ENCODE measurements around the gene PHYHD1.
A peak's percentile ranks its signal among the peaks of the same experiment; 100 is the strongest.

The PHYHD1 gene

DNA sequence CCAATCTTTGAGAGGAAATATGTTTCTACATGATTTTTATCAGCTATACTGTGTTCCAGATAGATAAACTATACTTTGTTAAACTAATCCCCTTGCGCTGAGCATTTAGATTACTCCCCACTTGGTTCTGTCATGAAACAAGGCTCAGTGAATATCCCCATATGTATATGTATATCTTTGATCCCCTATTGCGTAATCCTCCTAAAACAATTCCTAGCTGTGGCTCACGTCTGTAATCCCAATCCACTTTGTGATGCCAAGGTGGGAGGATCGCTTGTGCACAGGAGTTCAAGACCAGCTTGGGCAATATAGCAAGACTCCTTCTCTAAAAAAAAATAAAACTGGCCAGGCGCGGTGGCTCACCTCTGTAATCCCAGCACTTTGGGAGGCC is 2.7 kb downstream of the PHYHD1 start:
- TF ChIP-seq, protein P1, sequence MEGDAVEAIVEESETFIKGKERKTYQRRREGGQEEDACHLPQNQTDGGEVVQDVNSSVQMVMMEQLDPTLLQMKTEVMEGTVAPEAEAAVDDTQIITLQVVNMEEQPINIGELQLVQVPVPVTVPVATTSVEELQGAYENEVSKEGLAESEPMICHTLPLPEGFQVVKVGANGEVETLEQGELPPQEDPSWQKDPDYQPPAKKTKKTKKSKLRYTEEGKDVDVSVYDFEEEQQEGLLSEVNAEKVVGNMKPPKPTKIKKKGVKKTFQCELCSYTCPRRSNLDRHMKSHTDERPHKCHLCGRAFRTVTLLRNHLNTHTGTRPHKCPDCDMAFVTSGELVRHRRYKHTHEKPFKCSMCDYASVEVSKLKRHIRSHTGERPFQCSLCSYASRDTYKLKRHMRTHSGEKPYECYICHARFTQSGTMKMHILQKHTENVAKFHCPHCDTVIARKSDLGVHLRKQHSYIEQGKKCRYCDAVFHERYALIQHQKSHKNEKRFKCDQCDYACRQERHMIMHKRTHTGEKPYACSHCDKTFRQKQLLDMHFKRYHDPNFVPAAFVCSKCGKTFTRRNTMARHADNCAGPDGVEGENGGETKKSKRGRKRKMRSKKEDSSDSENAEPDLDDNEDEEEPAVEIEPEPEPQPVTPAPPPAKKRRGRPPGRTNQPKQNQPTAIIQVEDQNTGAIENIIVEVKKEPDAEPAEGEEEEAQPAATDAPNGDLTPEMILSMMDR (IDR thresholded peaks at IDR 0.05; ENCODE audit: borderline replicate concordance, insufficient read depth, low read depth, low read length) = no peak

DNA sequence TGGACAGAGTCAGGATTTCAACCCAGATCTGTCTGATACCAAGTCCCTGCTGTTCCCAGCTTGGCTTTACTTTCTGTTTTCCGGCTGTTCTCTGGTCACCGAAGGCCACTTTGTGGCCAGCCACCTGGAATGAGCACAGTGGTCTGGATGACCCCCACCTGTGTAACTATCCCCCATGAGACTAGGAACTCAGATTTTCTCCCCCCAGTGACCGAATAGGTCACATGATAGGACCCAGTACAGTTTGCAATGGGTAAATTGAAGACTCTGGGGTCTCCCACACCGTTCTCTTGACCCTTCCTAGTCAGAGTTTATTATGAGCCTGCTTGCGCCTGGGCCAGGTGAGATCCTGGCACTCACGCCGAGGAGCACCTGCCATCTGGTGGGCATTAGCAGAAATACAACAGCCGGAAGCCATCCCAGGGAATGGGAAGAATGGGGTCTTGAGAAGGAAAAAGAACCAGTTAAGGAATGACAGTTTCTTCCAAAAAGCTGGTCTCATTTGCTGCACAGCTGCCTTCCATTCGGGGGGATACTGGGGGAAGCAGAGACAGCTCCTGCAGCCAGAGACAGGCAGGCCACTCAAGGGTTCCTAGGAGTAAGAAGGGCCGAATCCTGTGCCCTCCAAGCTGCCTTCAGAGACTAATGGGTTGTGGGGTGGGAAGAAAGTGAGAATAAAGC is 7.1 kb downstream of the PHYHD1 start:
- no peak overlapping the region for H3K4me3 ChIP-seq (ENCODE audit: low read depth, low read length)
- TF ChIP-seq, protein P1 (IDR thresholded peaks at IDR 0.05; ENCODE audit: borderline replicate concordance, insufficient read depth, low read depth, low read length) = peak; percentile 81

More for the DNA sequence above, 2.7 kb downstream of the PHYHD1 start:
- no peak overlapping the region for H3K4me3 ChIP-seq (ENCODE audit: low read depth, low read length)

DNA sequence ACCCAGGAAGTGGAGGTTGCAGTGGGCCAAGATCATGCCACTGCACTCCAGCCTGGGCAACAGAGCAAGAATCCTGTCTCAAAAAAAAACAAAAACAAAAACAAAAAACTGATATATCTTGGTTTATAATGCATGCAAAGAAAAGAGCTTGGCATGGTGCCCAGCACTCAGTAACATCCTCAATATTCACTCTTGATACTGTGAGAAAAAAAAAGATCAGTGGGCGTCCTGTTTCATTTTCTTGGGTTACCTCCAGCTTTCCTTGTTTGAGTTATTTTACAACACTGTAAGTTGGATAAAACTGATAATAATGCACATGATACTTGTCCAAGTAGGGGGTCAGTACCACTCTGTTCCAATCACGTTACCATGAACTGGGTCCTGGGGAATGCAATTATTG is 7.8 kb downstream of the PHYHD1 start:
- TF ChIP-seq, protein P1 (IDR thresholded peaks at IDR 0.05; ENCODE audit: borderline replicate concordance, insufficient read depth, low read depth, low read length) = no peak
- no peak overlapping the region for H3K4me3 ChIP-seq (ENCODE audit: low read depth, low read length)

DNA sequence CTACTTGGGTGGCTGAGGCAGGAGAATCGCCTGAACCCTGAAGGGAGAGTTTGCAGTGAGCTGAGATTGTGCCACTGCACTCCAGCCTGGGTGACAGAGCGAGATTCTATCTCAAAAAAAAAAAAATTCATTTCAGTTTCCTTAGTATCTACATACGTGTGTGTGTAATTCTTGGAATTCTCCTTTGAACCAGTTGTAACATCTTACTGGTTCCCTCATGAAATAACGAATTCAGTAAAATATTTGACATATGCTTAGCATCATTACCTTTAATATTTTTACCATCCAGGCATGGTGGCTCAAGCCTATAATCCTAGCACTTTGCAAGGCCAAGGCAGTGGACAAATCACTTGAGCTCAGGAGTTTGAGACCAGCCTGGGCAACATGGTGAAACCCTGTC is 8.8 kb downstream of the PHYHD1 start:
- TF ChIP-seq, protein P1 (IDR thresholded peaks at IDR 0.05; ENCODE audit: borderline replicate concordance, insufficient read depth, low read depth, low read length) = no peak
- H3K4me3 ChIP-seq (ENCODE audit: low read depth, low read length) = no peak overlapping the region

DNA sequence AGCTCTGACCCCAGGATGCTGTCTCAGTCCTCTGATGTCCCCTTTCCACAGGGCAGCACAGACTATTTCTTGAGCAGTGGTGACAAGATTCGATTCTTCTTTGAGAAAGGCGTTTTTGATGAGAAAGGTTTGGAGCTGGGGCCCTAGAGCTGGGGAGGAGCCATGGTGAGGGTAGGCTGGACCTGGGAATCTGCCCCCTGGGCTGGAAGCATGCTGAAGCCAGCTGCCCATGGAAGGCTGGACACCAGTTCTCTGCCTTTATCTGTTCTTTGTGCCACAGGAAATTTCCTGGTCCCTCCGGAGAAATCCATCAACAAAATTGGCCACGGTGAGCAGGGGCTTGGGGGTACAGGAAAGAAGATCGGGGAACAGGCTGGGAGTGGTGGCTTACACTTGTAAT is 12.9 kb downstream of the PHYHD1 start:
- H3K4me3 ChIP-seq (ENCODE audit: low read depth, low read length) = no peak overlapping the region
- TF ChIP-seq, protein P1 (IDR thresholded peaks at IDR 0.05; ENCODE audit: borderline replicate concordance, insufficient read depth, low read depth, low read length) = no peak

DNA sequence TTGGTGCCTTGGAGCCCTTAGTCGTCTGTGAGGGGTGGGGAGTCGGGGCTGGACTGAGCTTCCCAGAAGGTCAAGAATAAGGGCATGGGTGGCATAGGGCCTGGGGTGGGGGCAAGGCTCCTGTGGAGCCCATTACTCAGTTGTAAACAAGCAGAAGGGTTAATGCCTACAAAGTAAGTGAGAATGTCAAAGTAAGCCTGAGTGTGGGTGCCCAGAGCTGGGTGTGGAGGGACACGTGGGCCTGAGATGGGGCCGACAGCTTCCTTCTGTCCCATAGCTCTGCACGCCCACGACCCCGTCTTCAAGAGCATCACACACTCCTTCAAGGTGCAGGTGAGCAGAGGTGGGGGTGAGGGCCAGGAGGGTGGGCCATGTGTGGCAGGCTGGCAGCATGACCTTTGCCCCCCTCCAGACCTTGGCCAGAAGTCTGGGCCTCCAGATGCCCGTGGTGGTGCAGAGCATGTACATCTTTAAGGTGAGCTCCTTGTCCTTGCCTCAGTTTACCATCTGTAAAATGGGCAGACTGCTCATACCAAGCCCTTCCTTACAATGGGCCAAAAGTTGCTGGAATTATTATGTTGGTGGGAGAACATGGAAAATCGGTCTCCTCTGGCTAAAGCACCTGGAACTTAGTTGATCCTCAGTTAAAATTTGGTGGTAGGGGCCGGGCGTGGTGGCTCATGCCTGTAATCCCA is 15.5 kb downstream of the PHYHD1 start:
- H3K4me3 ChIP-seq (ENCODE audit: low read depth, low read length) = no peak overlapping the region
- TF ChIP-seq, protein P1 (IDR thresholded peaks at IDR 0.05; ENCODE audit: borderline replicate concordance, insufficient read depth, low read depth, low read length) = no peak
